ENCODE measurements around the gene C2orf80. TPM values are rescaled to one million over a fixed set of nuclear protein-coding genes. Genes with fewer than 3 reads are reported as not detected.

Gene C2orf80
- total and polyA plus RNA-seq, 2 donors (not counting 1 experiment from before 2014, with no cell fraction given), result not detected

- intact Hi-C loops (cut with micrococcal nuclease), result loop anchor here (5.0 kb wide), 1 partner anchor 88 kb away; the partner anchor contains the start of gene PIKFYVE
- WGBS (ENCODE audit: insufficient coverage), result no CpG with 5 or more reads among the region's 4 CpGs
- Histone ChIP-seq H3K9ac (ENCODE audit: low read length) (no peak overlapping the region), H3K79me2 (ENCODE audit: control insufficient read depth, insufficient read depth, low read length) (no peaks in the 10 kb centered on the region), H4K20me1 (ENCODE audit: control insufficient read depth, insufficient read depth, low read length, poor library complexity, severe bottlenecking) (no peaks in the 10 kb centered on the region), H3K27ac (ENCODE audit: low read length in 2 of 2) (no peak overlapping the region), H3K9me3 (ENCODE audit: control extremely low read depth in 1 of 3, control insufficient read depth in 2 of 3, insufficient read depth in 1 of 3, low read length in 2 of 3) (no peaks in the 10 kb centered on the region), H3K4me1 (ENCODE audit: control insufficient read depth in 2 of 2, insufficient read depth in 2 of 2, low read length in 2 of 2) (peaks cover 0 to 2% of the 10 kb centered on the region in 2 donors), H2AFZ (ENCODE audit: insufficient read depth, low read depth, low read length, poor library complexity, severe bottlenecking) (no peak overlapping the region), H3K27me3 (replicated peaks in 1 of 4; ENCODE audit: control extremely low read depth in 1 of 4, control insufficient read depth in 3 of 4, insufficient read depth in 4 of 4, low read length in 3 of 4) (peaks cover 0 to under 1% (median 0%) of the 10 kb centered on the region in 4 experiments), H3K36me3 (replicated peaks in 1 of 2; ENCODE audit: control extremely low read depth in 1 of 2, control insufficient read depth in 1 of 2, extremely low read depth in 1 of 2, insufficient read depth in 2 of 2, low read length in 1 of 2) (no peaks in the 10 kb centered on the region), H3K4me3 (ENCODE audit: control extremely low read depth in 1 of 5, extremely low read depth in 1 of 5, insufficient read depth in 1 of 5, low read depth in 2 of 5, low read length in 4 of 5) (no peak overlapping the region), H3K4me2 (replicated peaks; ENCODE audit: low read depth, low read length, poor library complexity, severe bottlenecking) (no peak overlapping the region)
- ATAC-seq (ENCODE audit: low read depth) (no peak), DNase-seq (no peak)
- CTCF ChIA-PET, result no interaction called here
- Mint-ChIP-seq H3K27me3 (peaks cover 21% of the 10 kb centered on the region), H3K27ac (no peak overlapping the region), H3K9me3 (ENCODE audit: insufficient read depth) (no peaks in the 10 kb centered on the region), H3K4me3 (no peak overlapping the region), H3K4me1 (peaks cover 9% of the 10 kb centered on the region)
- TF ChIP-seq EZH2 (IDR thresholded peaks at IDR 0.05; ENCODE audit: borderline replicate concordance, insufficient read depth, low read depth, low read length, poor library complexity, severe bottlenecking) (no peak), CTCF (IDR thresholded peaks at IDR 0.05) (no peak)
- POLR2A ChIA-PET, result no interaction called here
These were observed 10.7 kb downstream of the C2orf80 start for GRCh38 chr2:208179028-208179609.

GRCh38 chr2:208175840-208176153, 14.0 kb downstream of the C2orf80 start:
- Histone ChIP-seq H4K20me1 (ENCODE audit: control insufficient read depth, insufficient read depth, low read length, poor library complexity, severe bottlenecking) (no peaks in the 10 kb centered on the region), H2AFZ (ENCODE audit: insufficient read depth, low read depth, low read length, poor library complexity, severe bottlenecking) (peak overlapping the region; percentile 17), H3K27me3 (replicated peaks in 1 of 4; ENCODE audit: control extremely low read depth in 1 of 4, control insufficient read depth in 3 of 4, insufficient read depth in 4 of 4, low read length in 3 of 4) (peaks cover 0 to 5% (median 0%) of the 10 kb centered on the region in 4 experiments), H3K4me3 (ENCODE audit: control extremely low read depth in 1 of 5, extremely low read depth in 1 of 5, insufficient read depth in 1 of 5, low read depth in 2 of 5, low read length in 4 of 5) (no peak overlapping the region), H3K36me3 (replicated peaks in 1 of 2; ENCODE audit: control extremely low read depth in 1 of 2, control insufficient read depth in 1 of 2, extremely low read depth in 1 of 2, insufficient read depth in 2 of 2, low read length in 1 of 2) (no peaks in the 10 kb centered on the region), H3K79me2 (ENCODE audit: control insufficient read depth, insufficient read depth, low read length) (no peaks in the 10 kb centered on the region), H3K4me2 (replicated peaks; ENCODE audit: low read depth, low read length, poor library complexity, severe bottlenecking) (no peak overlapping the region), H3K9me3 (ENCODE audit: control extremely low read depth in 1 of 3, control insufficient read depth in 2 of 3, insufficient read depth in 1 of 3, low read length in 2 of 3) (no peaks in the 10 kb centered on the region), H3K9ac (ENCODE audit: low read length) (no peak overlapping the region), H3K4me1 (ENCODE audit: control insufficient read depth in 2 of 2, insufficient read depth in 2 of 2, low read length in 2 of 2) (no peaks in the 10 kb centered on the region), H3K27ac (ENCODE audit: low read length in 2 of 2) (no peak overlapping the region)
- DNase-seq (no peak), ATAC-seq (ENCODE audit: low read depth) (no peak)
- peaks cover 19% of the 10 kb centered on the region for H3K27me3 Mint-ChIP-seq
- ChIA-PET POLR2A (no interaction called here), CTCF (interaction anchor here (0.6 to 2.3 kb wide), 16 partner anchors 9 to 1155 kb away, joined by 3 to 21 read pairs (median 4); partner anchors contain the start of genes C2orf80, CRYGA and IDH1)
- no peak overlapping the region for H3K27ac Mint-ChIP-seq
- intact Hi-C loops (cut with micrococcal nuclease), result loop anchor here (1.0 to 5.0 kb wide), 2 partner anchors 79 to 92 kb away; partner anchors contain the start of gene PIKFYVE
- H3K4me3 Mint-ChIP-seq, result no peak overlapping the region
- no peaks in the 10 kb centered on the region for H3K9me3 Mint-ChIP-seq (ENCODE audit: insufficient read depth)
- WGBS (ENCODE audit: insufficient coverage), result 89% methylated on average over 6 of the region's 6 CpGs
- H3K4me1 Mint-ChIP-seq, result peaks cover 3% of the 10 kb centered on the region
- TF ChIP-seq EZH2 (IDR thresholded peaks at IDR 0.05; ENCODE audit: borderline replicate concordance, insufficient read depth, low read depth, low read length, poor library complexity, severe bottlenecking) (no peak), CTCF (IDR thresholded peaks at IDR 0.05) (no peak)

All from B cell (primary cell).